HG03139 (cell line): ENCODE results near the gene SEPTIN3.

Experiments used
- ATAC-seq: cut with Tn5 transposase; IDR thresholded peaks from one replicate; pipeline ENCODE4 v1.9.1; 2021; ENCODE audit not compliant: unreplicated experiment

The SEPTIN3 gene

DNA sequence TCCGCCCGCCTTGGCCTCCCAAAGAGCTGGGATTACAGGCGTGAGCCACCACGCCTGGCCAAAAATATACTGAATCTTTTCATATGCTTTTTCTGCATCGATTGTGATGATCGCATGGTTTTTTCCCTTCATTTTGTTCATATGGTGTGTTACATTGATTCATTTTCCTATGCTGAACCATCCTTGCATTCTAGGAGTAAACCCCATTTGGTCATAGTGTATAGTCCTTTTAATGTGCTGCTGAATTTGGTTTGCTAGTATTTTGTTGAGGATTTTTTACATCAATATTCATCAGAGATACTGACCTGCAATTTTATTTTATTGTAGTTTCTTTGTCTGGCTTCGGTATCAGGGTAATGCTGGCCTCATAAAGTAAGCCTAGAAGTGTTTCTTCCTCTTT lies 41.5 kb downstream of the SEPTIN3 start:
- ATAC-seq = no peak

- no peak for ATAC-seq
Measured at GRCh38 chr22:42013385-42013784, 44.1 kb downstream of the SEPTIN3 start.

DNA sequence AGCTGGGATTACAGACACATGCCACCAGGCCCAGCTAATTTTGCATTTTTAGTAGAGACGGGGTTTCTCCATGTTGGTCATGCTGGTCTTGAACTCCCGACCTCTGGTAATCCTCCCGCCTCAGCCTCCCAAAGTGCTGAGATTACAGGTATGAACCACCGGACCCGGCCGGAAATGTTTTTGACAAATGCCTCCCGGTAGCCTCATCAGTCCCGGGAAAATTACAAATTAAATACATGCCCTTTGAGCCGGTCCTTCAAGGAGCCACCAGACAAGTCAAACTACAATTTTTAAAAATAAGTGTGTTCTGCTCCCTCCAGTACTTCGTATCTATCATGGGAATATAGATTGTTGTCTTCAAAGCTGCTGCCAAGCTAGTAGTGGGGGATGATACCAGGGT lies 46.9 kb downstream of the SEPTIN3 start:
- ATAC-seq = no peak

DNA sequence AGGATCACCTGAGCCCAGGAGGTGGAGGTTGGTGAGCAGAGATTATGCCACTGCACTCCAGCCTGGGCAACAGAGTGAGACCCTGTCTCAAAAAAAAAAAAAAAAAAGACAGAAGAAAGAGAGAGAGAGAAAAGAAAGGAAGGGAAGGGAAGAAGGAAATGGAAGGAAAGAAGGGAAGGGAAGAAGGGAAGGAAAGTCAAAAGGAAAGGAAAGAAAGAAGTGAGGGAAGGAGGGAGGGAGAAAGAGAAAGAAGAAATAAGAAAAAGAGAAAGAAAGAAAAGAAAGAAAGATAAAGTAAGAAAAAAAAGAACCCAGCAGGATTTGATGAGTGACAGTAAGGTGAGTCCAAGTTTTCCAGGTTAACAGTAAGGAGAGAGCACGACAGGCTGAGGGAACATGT lies 49.0 kb downstream of the SEPTIN3 start:
- no peak for ATAC-seq
